Sigmoid colon (tissue), 4 donors: ENCODE measurements around the gene NECTIN1.

Source experiments
- CTCF ChIP-seq, 4 experiments: fragments of 450-650 bp in 3 of 4; fragments of 200-600 bp in 1 of 4; IDR thresholded peaks; one replicate each; pipeline ENCODE4 v1.5.1; 2016 to 2019; ENCODE audit warnings: antibody characterized with exemption in 4 of 4, mild to moderate bottlenecking in 3 of 4, moderate library complexity in 2 of 4
- EP300 ChIP-seq, 4 donors: sonication (generic); formaldehyde crosslinking; IDR thresholded peaks; one replicate each; pipeline ENCODE4 v1.6.1; 2017; ENCODE audit warnings: antibody characterized with exemption in 4 of 4
- POLR2A ChIP-seq, 2 donors: fragments of 450-650 bp; IDR thresholded peaks; one replicate each; pipeline ENCODE4 v1.6.1; 2016; ENCODE audit warnings: antibody characterized with exemption in 2 of 2, mild to moderate bottlenecking in 2 of 2, moderate library complexity in 2 of 2
- POLR2AphosphoS5 ChIP-seq, 4 donors: sonication (generic); formaldehyde crosslinking; IDR thresholded peaks; one replicate each; pipeline ENCODE4 v1.6.1; 2017; ENCODE audit warnings: antibody characterized with exemption in 4 of 4

GRCh38 chr11:119742263-119742861 is 13.4 kb upstream of the NECTIN1 start:
- no peak for TF ChIP-seq CTCF (IDR thresholded peaks at IDR 0.05)
- no peak for TF ChIP-seq EP300 (IDR thresholded peaks at IDR 0.05)
- no peak for TF ChIP-seq POLR2AphosphoS5 (IDR thresholded peaks at IDR 0.05)
- TF ChIP-seq POLR2A (IDR thresholded peaks at IDR 0.05): no peak
